CD4-positive, alpha-beta T cell treated with Interferon alpha-2 for 1 hour (primary cell): ENCODE results near the gene EIF1AY.
A peak's percentile ranks its signal among the peaks of the same experiment; 100 is the strongest.
"Not testable (repeated sequence)": the region's sequence is repeated elsewhere in the genome, so short reads cannot be mapped to it uniquely, and the experiment has no call there.

Experiments used
- DNase-seq, 2 donors: peaks; one replicate each; pipeline ENCODE4 v3.0.0-alpha.2; 2020 to 2022

EIF1AY gene, protein sequence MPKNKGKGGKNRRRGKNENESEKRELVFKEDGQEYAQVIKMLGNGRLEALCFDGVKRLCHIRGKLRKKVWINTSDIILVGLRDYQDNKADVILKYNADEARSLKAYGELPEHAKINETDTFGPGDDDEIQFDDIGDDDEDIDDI

GRCh38 chrY:20575531-20576121 lies at the start of gene EIF1AY:
Gene EIF1AY, plus strand, starts transcription at chrY:20575776. Its CDS starts 96 bp downstream, at chrY:20575872.
- peak in 1 of 2 donors; percentile 94 for DNase-seq

GRCh38 chrY:20528435-20528834 lies 47.1 kb upstream of the EIF1AY start:
- no peak for DNase-seq

- DNase-seq = no peak
Measured at GRCh38 chrY:20538186-20538585, 37.4 kb upstream of the EIF1AY start.

DNA sequence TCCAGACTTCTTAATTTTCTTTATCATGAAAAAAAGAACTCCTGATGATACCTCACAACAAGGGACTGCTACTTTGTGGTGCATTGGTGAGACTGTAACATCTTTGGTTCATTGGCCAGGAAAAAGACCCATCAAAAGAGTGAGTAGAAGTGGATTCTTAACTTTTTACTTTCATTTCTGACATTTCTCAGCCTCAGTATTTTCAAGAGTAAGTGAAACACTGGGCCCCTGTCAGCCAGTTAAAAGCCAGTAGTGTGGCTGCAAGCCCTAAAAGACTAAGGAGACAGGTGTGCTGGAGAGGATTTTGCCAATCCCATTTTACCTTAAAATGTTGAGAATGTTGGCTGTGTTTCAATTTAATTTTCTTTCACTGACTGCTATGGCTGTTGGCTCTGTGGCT lies 36.6 kb upstream of the EIF1AY start:
- no peak for DNase-seq

DNA sequence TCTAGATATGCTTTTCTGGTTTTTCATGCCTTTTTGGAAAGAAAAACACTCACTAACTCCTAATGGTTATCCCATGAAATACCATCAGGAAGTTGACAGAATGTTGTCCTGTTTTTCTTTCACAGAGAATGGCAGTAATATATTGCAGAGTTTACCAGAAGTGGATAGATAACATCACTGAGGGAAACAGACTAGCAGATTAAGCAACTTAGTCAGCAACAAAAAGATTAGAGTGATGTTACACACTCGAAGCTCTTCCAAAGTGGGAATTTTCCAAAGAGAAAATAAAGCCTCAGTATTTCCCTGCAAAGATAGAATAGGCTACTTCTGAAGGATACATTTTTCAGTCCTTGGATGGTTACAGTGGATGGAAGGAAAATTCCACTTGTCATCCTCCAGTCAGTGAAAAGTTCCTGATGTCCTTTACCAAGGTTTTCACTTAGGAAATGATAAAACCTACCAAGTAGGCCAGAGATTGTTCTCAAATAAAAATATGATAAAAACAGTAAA lies 31.1 kb upstream of the EIF1AY start:
- DNase-seq = no peak

DNA sequence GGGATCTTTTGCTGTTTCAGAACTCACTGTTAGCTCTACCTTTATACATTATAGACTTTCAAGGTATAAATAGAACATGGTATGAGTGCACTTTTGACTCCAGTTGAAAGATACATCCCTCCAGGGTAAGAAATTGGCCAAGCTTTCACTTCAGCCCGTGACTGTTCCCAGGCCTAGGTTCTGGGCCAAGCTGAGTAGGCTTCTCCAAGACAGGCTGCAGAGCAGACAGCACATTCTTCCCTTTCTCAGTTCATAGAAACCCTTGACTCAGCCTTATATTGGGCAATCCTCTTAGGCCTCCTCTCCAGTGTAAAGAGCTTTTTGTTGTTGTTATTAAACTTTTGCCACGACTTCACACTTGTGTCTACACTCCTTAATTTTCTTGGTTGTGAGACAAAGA lies 29.5 kb upstream of the EIF1AY start:
- DNase-seq = no peak

DNA sequence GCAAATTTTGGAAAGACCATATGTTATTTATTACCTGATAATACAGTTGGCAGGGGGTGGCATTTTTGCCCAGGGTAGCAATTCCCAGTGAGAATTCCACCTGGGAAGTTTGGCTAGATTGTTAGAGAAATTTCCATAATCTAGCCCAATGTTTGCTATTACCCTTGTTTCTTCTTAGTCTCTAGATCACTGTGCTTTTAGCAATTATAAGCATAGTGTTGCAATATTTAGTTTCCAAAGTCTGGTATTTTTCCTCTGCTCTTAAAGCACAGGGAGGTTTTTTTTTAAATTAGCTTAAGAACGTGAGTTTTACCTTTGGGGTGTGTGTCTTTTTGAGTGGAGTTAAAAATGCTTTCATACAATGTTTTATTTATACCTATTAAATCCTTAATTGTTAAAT lies 26.3 kb upstream of the EIF1AY start:
- DNase-seq = no peak

DNA sequence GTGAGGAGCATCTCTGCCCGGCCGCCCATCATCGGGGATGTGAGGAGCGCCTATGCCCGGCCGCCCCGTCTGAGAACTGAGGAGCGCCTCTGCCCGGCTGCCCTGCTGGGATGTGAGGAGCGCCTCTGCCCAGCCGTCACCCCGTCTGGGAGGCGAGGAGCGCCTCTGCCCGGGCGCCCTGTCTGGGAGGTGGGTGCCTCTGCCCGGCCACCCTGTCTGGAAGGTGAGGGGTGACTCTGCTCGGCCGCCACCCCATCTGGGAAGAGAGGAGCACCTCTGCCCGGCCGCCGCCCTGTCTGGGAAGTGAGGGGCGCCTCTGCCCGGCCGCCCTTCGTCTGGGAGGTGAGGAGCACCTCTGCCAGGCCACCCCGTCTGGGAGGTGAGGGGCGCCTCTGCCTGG lies 23.7 kb upstream of the EIF1AY start:
- no peak for DNase-seq

- not testable (repeated sequence) for DNase-seq
Measured at GRCh38 chrY:20552764-20553323, 22.7 kb upstream of the EIF1AY start.

- no peak for DNase-seq
Measured at GRCh38 chrY:20555820-20556219, 19.8 kb upstream of the EIF1AY start.

DNA sequence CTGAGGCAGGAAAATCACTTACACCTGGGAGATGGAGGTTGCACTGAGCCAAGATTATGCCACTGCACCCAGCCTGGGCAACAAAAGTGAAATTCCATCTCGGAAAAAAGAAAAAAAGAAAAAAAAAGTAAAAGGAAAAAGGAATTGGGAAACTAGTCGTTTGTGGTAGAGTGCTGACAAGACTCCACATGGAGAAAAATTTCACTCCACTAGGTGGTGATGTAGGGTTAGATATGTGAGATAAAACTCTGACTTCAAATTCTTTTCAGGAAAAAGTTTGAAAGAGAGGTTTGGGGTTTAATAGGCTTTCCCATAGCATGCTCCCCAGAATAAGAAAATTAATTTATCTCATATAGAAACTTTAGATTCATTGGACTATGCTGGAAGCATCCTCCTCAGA lies 16.9 kb upstream of the EIF1AY start:
- peak in 1 of 2 donors; percentile 40 for DNase-seq

DNA sequence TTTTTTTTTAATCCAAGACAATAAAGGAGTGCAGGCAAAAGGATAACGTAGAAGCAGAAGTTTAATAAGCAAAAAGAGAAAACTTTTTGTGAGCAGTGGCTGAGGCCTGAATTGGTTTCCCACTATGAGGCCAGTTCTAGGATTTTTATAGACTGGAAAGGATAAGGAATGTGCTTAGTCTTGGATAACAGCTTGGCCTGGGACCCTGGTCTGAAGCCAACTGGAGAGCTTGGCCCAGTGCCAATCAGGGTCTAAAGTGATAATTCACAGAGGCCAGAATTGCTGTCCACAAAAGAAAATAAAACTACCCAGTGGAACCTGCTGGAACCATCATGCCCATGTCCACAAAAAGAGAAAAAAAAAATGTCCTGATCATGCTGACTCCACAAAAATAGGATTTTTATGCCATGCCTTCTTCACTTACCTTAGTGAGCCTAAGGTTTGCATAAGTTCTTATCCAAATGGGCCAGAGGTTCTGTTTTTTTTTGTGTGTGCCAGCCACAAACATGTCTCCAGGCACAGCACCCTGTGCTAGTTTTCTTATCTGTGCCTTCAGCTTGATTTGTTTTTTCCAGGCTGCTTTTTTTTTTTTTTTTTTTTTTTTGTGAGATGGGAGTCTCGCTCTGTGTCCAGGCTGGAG lies 15.6 kb upstream of the EIF1AY start:
- DNase-seq = no peak

GRCh38 chrY:20571306-20571705 lies 4.3 kb upstream of the EIF1AY start:
- DNase-seq = no peak

- peak in 1 of 2 donors; percentile 39 for DNase-seq
Measured at GRCh38 chrY:20576506-20576905, 930 bp downstream of the EIF1AY start.

GRCh38 chrY:20578206-20578605 lies 2.6 kb downstream of the EIF1AY start:
- DNase-seq = no peak

DNA sequence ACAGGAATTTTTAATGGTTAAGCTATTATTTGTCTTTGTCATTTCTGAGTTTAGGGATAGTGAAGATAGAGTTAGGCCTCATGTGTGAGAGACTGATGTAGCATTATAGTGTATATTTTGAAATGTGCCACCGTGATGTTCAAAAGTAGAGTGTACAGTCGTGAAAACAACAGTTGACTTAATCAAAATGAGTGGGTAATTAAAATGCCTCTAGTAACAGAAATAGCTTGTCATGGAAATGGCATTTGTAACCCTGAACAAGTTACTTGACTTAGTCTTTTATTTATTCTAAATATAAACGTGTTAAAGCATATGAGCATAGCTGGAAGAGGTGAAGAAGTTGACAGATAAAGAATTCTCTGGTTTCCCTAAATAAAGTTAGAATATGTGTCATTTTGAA lies 6.1 kb downstream of the EIF1AY start:
- DNase-seq = no peak

- DNase-seq = no peak
Measured at GRCh38 chrY:20586161-20586560, 10.6 kb downstream of the EIF1AY start.
